GM11168 (cell line): ENCODE data around the gene PCP2.

Source experiments
- in situ Hi-C: fragments of 300-500 bp; cut with MboI; formaldehyde crosslinking; loops from one replicate; pipeline ENCODE4 v1.12.0; 2022; ENCODE audit warnings: low sequenced_read_pairs; ENCODE audit not compliant: unreplicated experiment

PCP2 gene

DNA sequence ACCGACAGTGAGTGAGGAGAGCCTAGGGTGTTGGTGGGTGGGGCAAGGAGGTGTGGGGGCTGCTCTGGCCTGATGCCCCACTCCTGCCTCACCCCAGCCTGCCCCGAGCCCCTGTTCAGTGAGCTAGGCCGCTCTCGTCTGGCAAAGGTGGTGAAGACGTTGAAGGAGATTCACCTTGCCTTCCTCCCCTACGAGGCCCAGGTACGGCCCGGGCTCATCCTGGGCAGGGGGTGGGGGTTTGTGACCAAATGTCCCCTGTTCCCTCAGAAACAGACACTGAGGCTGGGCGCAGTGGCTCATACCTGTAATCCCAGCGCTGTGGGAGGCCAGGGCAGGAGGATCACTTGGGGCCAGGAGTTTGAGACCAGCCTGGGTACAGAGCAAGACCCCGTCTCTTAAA lies 7.3 kb upstream of the PCP2 start:
- in situ Hi-C loops, result no loop called here

DNA sequence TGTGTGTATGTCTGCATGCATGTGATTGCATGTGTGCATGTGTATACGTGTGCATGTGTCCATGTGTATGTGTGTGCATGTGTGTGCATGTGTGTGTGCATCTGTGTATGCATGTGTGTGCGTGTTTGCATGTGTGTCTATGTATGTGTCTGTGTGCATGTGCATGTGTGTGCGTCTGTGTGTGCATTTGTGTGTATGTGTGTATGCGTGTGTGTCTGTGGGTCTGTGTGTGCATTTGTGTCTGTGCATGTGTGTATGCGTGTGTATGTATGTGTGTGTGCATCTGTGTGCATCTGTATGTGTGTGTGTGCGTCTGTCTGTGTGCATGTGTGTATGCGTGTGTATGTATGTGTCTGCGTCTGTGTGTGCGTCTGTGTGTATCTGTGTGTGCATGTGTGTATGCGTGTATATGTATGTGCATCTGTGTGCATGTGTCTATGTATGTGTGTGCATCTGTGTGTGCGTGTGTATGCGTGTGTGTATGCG lies 6.4 kb upstream of the PCP2 start:
- in situ Hi-C loops, result no loop called here

DNA sequence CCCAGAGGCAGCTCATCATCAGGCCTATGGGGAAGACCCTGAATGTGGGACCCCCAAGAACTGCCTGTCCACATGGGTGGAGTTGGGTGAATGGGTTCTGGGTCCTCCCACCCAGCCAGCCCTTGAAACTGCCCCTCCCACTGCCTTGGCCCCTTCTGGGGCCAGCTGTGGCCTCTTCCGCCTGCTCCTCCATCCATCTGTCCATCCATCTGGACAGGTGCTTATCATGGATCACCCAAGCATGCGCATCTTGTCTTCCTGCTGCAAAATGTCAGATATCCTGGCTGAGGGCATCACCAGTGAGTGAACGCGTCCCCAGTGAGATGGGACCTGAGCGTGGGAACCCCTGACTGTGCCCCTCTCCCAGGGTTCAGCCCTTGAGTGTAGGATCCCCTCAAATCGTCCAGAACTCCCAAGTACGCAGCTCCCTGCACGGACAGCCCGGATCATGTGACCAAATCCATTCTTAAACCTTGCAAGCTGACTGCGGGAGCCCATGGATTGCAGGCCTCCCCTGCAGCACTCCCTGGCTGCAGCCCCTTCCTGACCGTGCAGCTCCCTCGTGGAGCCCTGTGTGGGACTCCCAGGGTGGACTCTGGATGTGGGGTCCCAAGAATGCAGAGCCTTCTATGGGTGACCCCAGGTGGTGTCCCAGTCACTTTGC lies 5.4 kb upstream of the PCP2 start:
- in situ Hi-C loops, result no loop called here

DNA sequence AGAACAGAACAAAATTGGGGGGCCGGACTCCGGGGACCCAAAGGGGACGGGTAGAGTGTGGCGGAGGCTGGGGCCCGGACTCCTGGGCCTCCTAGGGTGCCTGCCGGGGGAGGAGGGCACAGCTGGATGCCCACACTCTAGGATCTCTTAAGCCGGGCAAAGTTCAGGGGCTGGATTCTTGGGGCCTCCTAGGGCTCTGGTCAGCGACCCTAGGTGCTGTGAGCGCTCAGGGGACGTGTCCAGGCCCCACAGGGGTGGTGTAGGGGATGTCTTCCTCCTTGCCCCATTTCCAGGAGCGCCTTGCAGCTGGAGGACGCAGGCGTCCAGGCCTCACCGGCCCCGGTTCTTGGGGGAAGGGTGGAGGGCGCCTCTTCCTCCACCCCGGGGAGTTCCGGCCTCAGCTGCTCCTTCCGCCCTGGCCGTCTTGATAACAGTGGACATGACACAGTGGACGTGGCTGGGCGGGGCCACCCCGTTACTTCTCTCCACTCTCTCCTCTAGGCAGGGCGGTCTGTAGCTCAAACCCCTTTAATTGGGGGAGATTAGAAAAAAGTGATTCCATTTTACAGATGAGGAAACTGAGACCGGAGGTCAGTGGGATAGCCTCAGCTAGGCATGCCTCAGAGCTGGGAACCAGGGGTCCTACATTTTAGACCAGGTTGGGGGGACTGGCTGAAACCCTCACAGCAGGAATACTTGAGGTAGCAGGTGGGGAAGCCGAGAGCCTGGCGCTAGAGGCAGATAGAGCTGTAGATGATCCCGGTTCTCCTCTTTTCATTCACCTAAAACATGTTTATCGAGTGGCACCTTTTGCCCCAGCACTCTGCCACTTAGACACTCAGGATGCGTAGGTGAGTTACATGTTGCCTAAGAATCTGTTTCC lies 4.1 kb upstream of the PCP2 start:
- in situ Hi-C loops, result no loop called here

DNA sequence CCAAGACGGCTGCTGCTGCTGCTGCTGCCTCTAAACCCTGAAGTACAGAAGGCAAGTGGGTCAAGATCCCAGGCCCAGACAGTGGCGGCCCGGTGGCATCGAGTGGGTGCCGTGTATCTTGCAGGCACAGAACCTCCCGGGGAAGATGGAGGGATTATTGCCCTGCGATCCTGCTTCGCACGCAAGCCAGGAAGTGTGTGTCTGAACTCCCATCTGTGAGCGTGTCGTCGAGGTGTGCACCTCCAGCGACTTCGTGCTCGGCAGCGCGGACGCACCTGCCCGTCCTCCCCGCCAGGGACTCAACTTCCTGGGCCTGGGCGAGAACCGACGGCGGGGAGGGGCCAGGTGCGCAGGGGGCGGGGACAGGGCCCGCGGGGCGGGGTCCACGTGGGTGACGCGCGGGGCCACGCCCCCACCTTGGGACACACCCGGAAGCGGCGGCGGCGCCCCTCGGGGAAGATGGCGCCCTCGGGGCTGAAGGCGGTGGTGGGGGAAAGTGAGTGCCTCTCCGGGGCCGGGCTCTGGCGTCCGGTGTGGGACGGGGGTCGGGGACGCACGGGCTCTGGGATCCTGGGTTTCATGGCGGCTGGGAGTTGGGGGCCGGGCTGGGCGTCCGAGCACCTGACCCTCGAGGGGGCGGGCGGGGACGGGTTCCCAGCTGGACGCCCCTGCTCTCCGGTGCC lies 3.3 kb upstream of the PCP2 start, which contains the start of gene STXBP2:
TSS of gene STXBP2 (plus strand) at position 420 of the 683 bp plus-strand sequence. CDS start at position 460, 40 bp downstream.
- in situ Hi-C loops, result no loop called here

DNA sequence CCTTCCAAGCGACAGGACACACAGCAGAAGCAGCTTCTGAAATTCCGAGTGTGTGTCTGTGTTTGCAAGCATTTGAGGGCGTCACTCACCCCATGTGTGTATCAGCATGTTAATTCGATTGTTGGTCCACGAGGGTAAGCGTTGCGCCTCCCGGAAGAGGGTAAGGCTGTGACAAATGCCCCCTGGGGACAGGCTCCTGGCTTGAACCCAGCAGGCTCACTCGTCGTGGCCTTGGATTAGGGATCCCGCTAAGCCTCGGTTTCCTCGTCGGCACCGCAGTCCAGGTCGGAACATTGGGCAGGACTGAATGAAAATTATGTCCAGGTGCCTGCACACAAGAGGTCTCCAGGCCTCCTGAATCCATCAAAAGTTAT lies 2.8 kb upstream of the PCP2 start:
- in situ Hi-C loops, result no loop called here

DNA sequence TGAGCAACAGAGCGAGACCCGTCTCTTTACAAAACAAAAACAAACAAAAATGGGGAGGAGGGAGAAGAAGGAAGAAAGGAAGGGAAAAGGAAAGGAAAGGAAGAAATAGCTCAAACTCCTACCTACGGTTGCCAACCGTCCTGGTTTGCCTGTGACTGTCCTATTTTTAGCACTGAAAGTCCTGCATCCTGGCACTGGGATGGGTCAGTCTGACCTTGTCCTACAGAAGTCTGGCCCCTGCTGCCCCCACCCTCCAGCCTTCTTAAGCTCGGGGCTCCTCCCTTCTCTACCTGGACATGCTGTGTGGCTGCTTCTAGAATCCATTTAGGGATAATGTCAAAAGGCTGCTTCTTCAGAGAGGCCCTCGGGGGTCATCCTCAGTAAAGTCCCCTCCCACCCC lies 2.2 kb upstream of the PCP2 start:
- in situ Hi-C loops, result no loop called here

DNA sequence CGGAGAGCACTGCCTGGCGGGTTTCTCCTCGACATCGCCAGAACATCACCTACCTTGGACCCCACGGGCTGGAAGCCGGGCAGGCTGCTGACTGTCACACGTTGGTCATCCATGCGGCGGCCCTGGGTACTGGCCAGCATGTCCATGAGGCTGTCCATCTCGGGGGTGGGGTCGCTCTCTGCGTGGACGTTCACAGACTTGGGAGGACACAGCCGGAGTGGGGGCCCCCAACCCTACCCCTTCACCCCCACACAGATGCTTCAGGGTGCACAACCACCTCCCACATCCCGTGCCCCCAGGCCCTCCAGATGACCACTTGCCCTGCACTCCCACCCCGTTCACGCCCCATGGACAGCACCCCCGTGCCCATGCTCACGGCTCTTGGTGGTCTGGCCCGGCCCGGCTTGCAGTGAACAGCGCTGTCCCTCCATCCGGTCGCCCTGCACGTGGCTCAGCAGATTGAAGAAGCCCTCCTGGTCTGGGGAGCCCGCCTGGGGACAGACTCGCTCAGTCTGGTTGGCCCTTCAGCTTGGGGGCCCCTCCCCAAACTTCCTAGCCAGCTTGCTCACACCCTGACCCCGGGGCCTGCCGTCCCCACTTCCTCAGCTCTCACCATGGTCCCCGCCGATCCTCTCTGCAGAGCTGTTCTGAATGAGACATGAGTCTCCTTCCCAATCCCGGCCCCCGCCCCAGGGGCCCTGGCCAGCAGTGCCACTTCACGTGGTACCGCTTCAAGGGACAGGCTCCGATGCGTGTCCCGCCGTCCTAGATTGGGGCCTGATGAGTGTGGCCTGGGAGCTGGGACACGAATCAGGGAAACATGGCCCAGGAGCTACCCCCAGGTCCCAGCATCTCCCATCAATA lies 947 bp downstream of the PCP2 start:
- in situ Hi-C loops, result no loop called here

DNA sequence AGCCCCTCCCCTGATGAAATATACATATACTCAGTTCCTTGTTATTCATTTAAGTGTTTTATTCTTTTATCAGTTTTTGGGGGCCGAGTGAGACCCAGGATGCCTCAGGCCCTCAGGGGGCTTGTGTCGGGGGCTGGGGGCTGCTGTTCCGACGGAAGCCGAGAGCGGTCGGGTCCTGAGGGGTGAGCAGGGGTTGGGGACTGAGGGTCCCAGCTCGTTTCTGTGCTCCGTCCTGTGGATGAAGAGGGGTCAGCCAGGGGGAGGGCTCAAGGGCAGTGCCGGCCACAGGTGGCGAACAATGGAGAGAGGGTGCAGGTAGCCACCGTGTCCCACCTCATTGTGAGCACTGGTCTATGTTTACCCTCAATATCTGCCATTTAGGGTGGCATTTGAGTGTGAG lies 1.9 kb downstream of the PCP2 start:
- in situ Hi-C loops, result no loop called here

DNA sequence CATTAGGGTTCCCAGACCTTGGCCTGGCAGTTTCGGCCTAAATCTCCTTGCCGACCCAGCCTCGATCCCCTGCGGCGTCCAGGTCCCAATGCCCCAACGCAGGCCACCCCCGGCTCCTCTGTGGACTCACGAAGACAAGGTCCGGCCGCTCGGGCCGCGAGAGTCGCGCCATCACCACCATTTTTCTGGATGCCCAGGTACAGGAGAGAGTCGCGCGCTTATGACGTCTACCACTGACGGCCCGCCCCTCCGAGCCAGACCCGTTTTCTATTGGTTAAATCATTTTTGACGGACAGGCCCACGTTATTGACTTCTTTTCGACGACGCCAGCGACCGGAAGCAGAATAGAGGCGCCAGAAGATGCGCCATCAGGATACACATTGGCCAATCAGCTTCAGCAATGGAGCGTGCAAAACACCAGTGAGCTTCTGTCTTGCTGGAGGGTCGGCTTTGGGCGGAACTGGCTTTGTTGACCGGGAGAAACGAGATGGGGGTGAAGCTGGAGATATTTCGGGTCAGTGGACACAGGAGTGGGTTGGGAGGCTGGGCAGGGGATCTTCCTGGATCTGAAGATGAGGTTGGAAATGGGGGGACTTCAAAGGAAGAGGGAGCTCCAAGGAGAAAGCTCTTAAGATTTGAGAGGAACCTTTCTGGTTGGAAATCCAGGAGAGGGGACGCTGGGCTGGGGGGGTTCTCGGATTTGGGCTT lies 4.0 kb downstream of the PCP2 start, which contains the start of the genes PET100 and XAB2:
TSS of gene PET100 (plus strand) at position 447 of the 708 bp plus-strand sequence. CDS start at position 488, 41 bp downstream.
TSS of gene XAB2 (minus strand) at position 199 of the 708 bp plus-strand sequence. CDS start at position 181, 18 bp downstream.
- in situ Hi-C loops, result no loop called here

DNA sequence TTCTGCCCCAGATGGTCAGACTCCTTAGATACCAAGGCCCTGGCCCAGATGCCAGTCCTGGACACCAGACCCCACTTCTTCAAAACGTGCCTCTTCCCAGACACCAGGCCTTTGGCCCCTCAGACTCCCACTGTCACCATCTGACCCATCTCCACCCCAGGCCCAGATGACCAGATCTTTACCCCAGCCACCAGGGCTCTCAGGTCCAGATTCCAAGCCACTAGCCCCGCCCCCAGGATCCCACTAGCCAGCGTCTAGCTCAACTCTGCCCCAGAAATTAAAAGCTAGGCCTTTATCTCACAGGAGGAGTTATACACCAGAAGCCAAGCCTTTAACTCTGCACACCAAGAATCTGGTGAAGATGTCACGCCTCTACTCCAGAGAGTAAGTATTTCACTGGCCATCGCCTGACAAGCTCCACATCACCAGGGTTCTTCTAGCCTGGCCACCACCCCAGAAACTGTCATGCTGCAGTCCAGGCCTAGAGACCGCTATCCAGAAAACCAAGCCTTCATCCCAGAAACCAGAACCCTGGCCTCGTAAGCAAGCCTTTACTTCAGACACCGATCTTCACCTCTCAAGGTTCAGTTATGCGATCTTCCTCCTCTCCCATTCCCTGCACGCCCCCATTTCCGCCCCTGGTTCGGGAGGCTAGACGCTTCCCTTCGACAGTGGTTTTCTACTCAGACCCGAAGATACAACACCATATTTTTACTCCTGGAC lies 4.8 kb downstream of the PCP2 start:
- in situ Hi-C loops, result no loop called here

DNA sequence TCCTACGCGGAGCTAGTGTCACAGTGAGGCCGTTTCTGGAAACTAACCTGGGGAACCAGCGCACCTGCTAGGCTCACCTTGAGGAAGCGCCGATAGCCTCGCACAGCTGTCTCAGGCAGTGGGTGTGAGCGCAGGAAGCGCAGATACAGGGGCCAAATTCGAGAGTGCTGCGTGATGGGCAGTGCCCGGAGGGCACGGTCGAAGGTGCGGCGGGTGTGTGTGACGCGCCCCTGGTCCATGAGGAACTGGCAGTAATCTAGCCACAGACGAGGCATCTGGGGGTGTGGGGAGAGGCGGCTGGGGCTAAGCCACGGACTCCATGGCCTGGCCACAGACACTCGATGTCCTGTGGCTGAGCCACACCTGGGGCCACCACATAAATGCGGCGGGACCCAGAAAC lies 6.4 kb downstream of the PCP2 start:
- in situ Hi-C loops, result no loop called here

DNA sequence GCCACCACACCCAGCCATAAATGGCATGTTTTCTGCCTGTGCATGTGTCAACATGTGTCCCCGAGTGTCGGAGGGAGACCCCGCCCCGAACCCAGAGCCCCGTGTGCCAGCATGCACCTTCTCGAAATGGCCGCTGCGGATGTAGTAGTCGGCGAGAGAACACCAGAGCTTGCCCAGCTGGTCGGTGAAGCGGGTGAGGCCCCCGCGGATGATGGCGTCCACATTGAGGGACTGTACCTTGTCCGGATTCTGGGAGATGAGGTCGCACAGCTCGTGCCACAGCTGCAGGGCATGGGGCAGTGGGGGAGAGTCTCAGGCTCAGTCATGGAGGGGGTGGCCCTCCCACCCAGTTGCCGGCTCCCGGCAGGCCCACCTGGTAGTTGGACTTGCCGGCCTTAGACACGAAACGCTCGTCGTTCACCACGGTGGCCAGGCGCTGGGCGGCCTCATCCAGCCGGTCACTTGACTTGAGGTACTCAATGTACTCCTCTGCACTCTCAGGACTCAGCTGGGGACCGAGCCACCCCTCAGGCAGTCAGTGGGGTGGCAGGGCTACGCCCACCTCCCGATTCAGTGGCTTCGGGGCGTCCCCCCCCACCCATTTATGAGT lies 7.7 kb downstream of the PCP2 start:
- in situ Hi-C loops, result no loop called here

DNA sequence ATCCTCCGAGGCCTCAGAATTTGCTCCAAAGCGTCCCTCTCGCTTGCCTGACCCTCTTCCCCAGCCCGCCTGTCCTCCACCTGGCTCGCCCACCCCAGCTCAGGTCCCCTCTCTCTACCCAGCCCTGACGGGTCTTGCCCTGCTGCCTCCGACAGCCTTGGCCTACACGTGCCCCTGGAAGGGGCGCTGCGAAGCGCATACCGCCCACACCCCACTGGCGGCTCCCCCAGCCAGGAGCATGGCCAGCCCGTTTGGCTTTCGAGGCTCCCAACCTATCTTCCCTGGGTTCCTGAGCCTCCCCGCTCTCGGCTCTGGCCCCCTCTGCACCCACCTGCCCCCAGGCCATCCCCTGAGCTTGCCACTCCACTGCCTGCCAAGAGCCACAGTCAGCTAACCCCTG lies 8.7 kb downstream of the PCP2 start:
- in situ Hi-C loops, result no loop called here

DNA sequence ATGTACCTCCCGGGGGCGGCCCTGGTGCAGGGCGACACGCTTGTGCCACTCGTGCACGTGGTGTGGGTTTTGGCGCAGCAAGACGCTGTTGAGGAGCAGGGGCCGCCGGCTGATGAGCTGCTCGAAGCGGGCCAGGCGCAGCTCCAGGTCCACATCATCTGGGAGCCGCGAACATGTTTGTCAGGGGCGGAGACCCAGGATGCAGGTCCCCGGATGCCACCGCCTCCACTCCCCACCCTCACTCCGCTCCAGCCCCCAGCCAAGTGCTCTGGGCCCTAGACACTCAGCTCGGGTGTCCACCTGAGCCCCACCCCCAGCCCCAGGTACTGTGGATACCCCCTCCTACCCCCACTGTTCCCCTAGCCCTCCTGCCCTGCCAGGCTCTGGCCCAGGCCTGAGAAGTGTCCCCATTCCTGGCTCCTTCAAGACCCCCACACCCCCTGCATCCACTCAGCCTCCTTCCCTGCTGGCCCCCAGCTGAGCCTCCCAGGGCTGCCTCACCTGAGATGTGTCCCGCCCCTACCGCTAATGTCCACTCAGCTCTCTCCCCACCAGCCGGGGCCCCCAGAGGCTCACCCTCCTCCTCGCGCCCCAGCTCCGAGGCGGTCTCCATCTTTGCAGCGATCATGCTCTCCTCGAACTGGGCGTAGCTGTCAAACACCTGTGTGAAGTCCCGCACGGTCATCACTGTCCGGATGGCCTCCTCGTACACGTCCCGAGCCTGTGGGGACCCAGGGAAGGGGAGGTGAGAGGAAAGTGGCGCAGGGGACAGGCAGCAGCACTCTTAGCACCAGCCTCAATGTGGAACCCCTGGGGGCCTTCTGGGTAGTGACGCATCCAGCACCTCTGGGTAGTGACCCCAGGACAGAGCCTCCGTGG lies 9.6 kb downstream of the PCP2 start:
- in situ Hi-C loops, result no loop called here

DNA sequence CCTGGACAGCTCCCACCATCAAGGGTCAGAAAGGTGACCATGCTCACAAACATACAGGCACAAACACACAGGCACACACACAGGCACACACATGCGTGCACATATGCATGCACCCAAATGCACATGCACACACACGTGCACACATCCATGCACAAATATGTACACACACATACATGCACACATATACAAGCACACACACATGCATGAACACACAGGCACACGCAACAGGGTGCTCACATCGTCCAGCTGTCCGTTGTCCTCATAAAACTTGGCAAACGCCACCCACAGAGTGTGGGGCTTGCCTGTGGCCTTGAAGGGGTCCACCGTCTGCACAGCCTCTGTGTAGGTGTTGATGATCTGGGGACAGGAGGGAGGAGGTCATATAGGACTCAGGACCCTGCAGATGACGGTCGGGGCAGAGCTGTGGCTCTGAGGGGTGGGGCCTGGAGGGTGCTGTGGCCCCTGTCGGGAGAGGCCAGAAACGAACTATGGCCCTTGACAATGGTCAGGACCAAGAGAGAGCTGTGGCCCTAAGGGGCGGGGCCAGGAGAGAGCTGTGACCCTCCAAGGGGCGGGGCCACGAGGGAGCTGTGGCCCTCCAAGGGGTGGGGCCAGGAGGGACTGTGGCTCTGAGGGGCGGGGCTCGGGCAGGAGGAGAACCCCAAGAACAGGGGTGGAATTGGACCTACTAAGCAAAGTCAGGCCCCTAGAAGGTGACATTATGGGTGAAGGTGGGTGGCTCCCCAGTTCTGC lies 10.4 kb downstream of the PCP2 start:
- in situ Hi-C loops, result no loop called here
